A673 (cell line): Measurements from ENCODE around the gene NOL11.

Source experiments
- CTCF ChIP-seq: fragments of 300-800, 200-600 bp; sonication (generic); conservative IDR thresholded peaks from 2 replicates; pipeline ENCODE4 v1.5.1; 2017; ENCODE audit warnings: low read depth, mild to moderate bottlenecking, antibody characterized with exemption, low read length, moderate library complexity, mixed read lengths
- EZH2 ChIP-seq: fragments of 200-600 bp; sonication (generic); IDR thresholded peaks from 2 replicates; pipeline ENCODE4 v1.6.1; 2017; ENCODE audit warnings: borderline replicate concordance, low read depth, mild to moderate bottlenecking, mixed read lengths, antibody characterized with exemption, low read length; ENCODE audit not compliant: poor library complexity, severe bottlenecking

GRCh38 chr17:67713169-67713568 is 4.6 kb upstream of the NOL11 start:
- TF ChIP-seq CTCF = no peak
- TF ChIP-seq EZH2 = no peak
